Measurements from ENCODE around the gene KIF5C.

Gene KIF5C

DNA sequence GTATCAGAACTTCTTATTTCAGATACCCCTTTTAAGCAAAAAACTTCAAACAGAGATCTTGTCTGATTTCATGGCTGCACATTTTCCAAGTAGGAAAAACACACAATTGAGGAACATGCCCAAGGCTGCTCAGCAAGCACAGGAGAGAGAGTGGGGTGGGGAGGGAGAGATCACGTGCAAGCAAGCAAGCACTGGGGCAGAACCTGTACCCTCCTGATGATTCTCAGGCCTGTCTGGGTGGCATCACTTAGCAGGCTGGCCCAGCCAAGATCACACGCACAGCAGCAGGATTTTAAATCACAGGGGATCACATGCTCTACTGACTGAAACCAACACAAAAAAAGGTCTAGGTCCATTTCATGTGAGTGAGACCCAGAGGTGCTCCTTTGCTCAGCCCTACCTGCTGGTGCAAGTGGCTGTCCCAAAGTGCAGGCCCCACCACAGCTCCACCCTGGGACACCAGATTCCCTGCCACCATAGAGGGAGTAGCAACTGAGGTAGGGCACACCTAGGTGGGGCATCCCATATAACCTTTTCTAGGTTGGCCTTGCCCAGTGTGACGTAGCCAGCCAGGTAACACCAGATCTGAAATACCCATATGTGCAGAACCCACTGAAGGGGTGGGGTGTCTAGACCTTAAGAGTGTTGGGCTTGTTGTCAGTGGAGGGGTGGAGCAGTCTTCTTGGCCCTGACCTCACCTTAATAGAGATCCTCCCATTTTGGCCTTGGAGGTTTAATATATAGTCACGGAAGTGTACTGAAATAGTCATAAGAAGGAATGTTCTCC, 161.7 kb downstream of the KIF5C start:
- no peak for TF ChIP-seq EZH2phosphoT487 (IDR thresholded peaks at IDR 0.05; ENCODE audit: borderline replicate concordance)
- TF ChIP-seq, protein P1, sequence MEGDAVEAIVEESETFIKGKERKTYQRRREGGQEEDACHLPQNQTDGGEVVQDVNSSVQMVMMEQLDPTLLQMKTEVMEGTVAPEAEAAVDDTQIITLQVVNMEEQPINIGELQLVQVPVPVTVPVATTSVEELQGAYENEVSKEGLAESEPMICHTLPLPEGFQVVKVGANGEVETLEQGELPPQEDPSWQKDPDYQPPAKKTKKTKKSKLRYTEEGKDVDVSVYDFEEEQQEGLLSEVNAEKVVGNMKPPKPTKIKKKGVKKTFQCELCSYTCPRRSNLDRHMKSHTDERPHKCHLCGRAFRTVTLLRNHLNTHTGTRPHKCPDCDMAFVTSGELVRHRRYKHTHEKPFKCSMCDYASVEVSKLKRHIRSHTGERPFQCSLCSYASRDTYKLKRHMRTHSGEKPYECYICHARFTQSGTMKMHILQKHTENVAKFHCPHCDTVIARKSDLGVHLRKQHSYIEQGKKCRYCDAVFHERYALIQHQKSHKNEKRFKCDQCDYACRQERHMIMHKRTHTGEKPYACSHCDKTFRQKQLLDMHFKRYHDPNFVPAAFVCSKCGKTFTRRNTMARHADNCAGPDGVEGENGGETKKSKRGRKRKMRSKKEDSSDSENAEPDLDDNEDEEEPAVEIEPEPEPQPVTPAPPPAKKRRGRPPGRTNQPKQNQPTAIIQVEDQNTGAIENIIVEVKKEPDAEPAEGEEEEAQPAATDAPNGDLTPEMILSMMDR (conservative IDR thresholded peaks at IDR 0.05; ENCODE audit: low read length): no peak

DNA sequence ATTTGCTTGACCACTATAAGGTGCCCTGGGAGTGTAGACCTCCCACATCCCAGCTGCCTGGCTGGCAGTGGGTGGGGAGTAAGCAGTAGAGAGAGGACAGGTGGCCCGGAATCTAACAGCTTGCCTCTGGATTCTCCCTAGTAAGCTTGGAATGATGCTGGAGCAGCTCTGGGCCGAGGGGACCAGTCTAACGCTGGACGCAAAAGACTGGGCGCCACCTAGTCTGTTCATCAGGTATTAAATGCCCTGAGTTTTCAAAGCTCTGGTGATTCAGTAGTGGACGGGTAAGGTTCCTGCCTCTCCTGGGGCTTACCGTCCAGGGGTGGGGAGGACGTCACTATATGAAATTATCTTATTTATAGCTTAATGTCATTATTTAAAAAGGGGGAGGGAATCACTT, 162.8 kb downstream of the KIF5C start:
- H3K79me2 ChIP-seq (ENCODE audit: insufficient read depth, low read length): no peaks in the 10 kb centered on the region
- no peak overlapping the region for H3K4me2 ChIP-seq (ENCODE audit: low read depth, low read length, poor library complexity, severe bottlenecking)
- H3K36me3 ChIP-seq (ENCODE audit: insufficient read depth, low read length): no peaks in the 10 kb centered on the region
- no peaks in the 10 kb centered on the region for H3K27me3 ChIP-seq (ENCODE audit: insufficient read depth, low read length, poor library complexity, severe bottlenecking)
- no peaks in the 10 kb centered on the region for H3F3A ChIP-seq (ENCODE audit: low read depth)
- H2AFZ ChIP-seq (ENCODE audit: low read length): no peak overlapping the region
- no peaks in the 10 kb centered on the region for H3K9me2 ChIP-seq (replicated peaks; ENCODE audit: low read depth, low read length)
- no peak overlapping the region for H3K9ac ChIP-seq (ENCODE audit: low read depth, low read length, poor library complexity, severe bottlenecking)
- H3K9me3 ChIP-seq (ENCODE audit: insufficient read depth, low read depth, low read length): no peaks in the 10 kb centered on the region
- no peaks in the 10 kb centered on the region for H4K20me1 ChIP-seq (ENCODE audit: insufficient read depth, low read length, poor library complexity, severe bottlenecking)
- no peak overlapping the region for H3K4me3 ChIP-seq (ENCODE audit: low read length, poor library complexity, severe bottlenecking)
- no peak for TF ChIP-seq EZH2phosphoT487 (IDR thresholded peaks at IDR 0.05; ENCODE audit: borderline replicate concordance)
- TF ChIP-seq, protein P1 (conservative IDR thresholded peaks at IDR 0.05; ENCODE audit: low read length): no peak
- H3K4me1 ChIP-seq (ENCODE audit: insufficient read depth, low read length, poor library complexity, severe bottlenecking): no peaks in the 10 kb centered on the region

More for the DNA sequence above, 161.7 kb downstream of the KIF5C start:
- H3K4me3 ChIP-seq (ENCODE audit: low read length, poor library complexity, severe bottlenecking): no peak overlapping the region
- no peak overlapping the region for H3K9ac ChIP-seq (ENCODE audit: low read depth, low read length, poor library complexity, severe bottlenecking)
- H3K9me2 ChIP-seq (replicated peaks; ENCODE audit: low read depth, low read length): no peaks in the 10 kb centered on the region
- no peaks in the 10 kb centered on the region for H4K20me1 ChIP-seq (ENCODE audit: insufficient read depth, low read length, poor library complexity, severe bottlenecking)
- H3F3A ChIP-seq (ENCODE audit: low read depth): no peaks in the 10 kb centered on the region
- H2AFZ ChIP-seq (ENCODE audit: low read length): no peak overlapping the region
- no peaks in the 10 kb centered on the region for H3K27me3 ChIP-seq (ENCODE audit: insufficient read depth, low read length, poor library complexity, severe bottlenecking)
- H3K4me1 ChIP-seq (ENCODE audit: insufficient read depth, low read length, poor library complexity, severe bottlenecking): peaks cover 8% of the 10 kb centered on the region
- H3K4me2 ChIP-seq (ENCODE audit: low read depth, low read length, poor library complexity, severe bottlenecking): no peak overlapping the region
- no peaks in the 10 kb centered on the region for H3K36me3 ChIP-seq (ENCODE audit: insufficient read depth, low read length)
- H3K9me3 ChIP-seq (ENCODE audit: insufficient read depth, low read depth, low read length): no peaks in the 10 kb centered on the region
- H3K79me2 ChIP-seq (ENCODE audit: insufficient read depth, low read length): no peaks in the 10 kb centered on the region

DNA sequence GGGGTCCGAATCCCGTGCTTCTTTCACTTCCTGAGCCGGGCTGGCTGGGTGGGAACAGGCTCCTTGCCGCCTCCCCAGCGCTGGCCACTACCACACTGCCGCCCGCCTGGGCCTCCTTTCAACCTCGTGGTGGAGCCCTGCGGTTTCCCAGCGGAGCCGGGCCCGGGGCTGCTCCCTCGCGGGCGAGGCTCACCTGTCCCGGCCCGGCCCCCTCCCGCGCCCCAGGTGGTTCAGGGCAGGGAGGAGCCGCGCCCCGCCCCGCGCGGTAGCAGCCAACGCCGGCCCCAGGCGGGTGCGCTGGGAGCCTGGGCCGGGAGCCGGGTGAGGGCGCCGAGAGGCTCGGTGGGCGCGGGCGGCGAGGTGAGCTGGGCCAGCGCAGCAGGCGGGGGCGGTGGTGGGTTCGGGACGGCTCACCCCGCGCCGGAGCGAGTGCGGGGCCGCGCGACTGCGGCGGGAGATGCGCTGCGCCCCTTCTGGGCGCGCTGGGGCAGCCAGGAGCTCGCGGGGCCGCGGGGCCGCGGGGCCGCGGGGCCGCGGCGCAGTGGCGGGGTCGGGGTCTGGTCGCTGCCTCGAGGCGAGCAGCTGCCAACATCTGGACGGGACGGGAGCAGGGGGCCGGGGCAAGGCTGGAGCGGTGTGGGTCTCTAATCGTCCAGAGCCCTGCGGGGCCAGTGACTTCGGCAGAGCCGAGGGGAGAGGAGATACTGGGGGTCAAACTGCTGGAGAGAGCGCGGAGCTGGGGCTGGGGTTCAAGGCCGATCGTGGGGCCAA, 163.6 kb downstream of the KIF5C start, which contains the start of gene LYPD6B:
LYPD6B (plus strand) TSS at position 258 of the 771 bp plus-strand sequence. CDS start 92,250 bp downstream, outside the sequence.
- H3K9ac ChIP-seq (ENCODE audit: low read depth, low read length, poor library complexity, severe bottlenecking): no peak within 1 kb of the TSS
- TF ChIP-seq, protein P1 (conservative IDR thresholded peaks at IDR 0.05; ENCODE audit: low read length): no peak
- TF ChIP-seq EZH2phosphoT487 (IDR thresholded peaks at IDR 0.05; ENCODE audit: borderline replicate concordance): no peak
- no peaks in the 10 kb centered on the region for H3F3A ChIP-seq (ENCODE audit: low read depth)
- H3K4me2 ChIP-seq (ENCODE audit: low read depth, low read length, poor library complexity, severe bottlenecking): no peak within 1 kb of the TSS
- H3K79me2 ChIP-seq (ENCODE audit: insufficient read depth, low read length): no peaks in the 10 kb centered on the region
- H3K9me3 ChIP-seq (ENCODE audit: insufficient read depth, low read depth, low read length): no peaks in the 10 kb centered on the region
- no peak within 1 kb of the TSS for H3K4me3 ChIP-seq (ENCODE audit: low read length, poor library complexity, severe bottlenecking)
- no peaks in the 10 kb centered on the region for H3K9me2 ChIP-seq (replicated peaks; ENCODE audit: low read depth, low read length)
- H2AFZ ChIP-seq (ENCODE audit: low read length): no peak within 1 kb of the TSS
- no peaks in the 10 kb centered on the region for H4K20me1 ChIP-seq (ENCODE audit: insufficient read depth, low read length, poor library complexity, severe bottlenecking)
- no peaks in the 10 kb centered on the region for H3K36me3 ChIP-seq (ENCODE audit: insufficient read depth, low read length)
- no peaks in the 10 kb centered on the region for H3K4me1 ChIP-seq (ENCODE audit: insufficient read depth, low read length, poor library complexity, severe bottlenecking)
- H3K27me3 ChIP-seq (ENCODE audit: insufficient read depth, low read length, poor library complexity, severe bottlenecking): no peaks in the 10 kb centered on the region
